ENCODE data around the gene ANO3. TPM values are rescaled to one million over a fixed set of nuclear protein-coding genes. Genes with fewer than 3 reads are reported as not detected.

ANO3 gene
- total and polyA plus RNA-seq, 2 of the 8 experiments (the other 6 are each of a cell fraction or from before 2014, with no cell fraction given), result not detected

DNA sequence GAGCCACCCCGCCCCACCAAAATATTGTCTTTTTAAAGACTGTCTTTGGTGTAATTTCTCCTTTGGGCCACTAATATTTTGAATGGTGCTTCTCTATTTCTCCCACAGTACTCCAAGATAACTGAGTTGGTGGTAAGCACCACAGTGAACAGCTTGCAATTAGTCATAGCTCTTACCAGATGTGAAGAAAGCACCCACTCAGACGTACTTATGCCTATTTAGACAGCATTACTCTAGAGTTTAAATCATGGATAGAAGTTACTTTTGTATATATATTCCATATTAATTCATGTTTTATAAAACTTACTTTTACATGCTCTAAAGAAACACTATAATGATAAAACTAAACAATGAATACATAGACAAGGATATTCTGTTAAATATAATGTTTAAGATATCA is 12.7 kb downstream of the ANO3 start:
- Histone ChIP-seq H2BK120ac (replicated peaks; ENCODE audit: low read depth, low read length) (no peak overlapping the region), H2BK20ac (ENCODE audit: low read length) (no peak overlapping the region), H3K27me3 (replicated peaks in 1 of 4; ENCODE audit: control insufficient read depth in 3 of 4, extremely low read depth in 1 of 4, insufficient read depth in 3 of 4, low read length in 3 of 4) (no peaks in the 10 kb centered on the region), H3K4ac (replicated peaks; ENCODE audit: insufficient read length, low read depth, low read length) (no peak overlapping the region), H4K20me1 (replicated peaks in 1 of 2; ENCODE audit: control insufficient read depth in 1 of 2, insufficient read depth in 2 of 2, low read length in 2 of 2) (no peaks in the 10 kb centered on the region), H3K23ac (ENCODE audit: insufficient read length) (no peak overlapping the region), H4K91ac (replicated peaks; ENCODE audit: insufficient read length, low read length) (no peak overlapping the region), H2AK5ac (ENCODE audit: low read depth, low read length) (no peak overlapping the region), H3K4me2 (ENCODE audit: insufficient read depth in 1 of 2, low read depth in 2 of 2, low read length in 2 of 2) (no peak overlapping the region), H3K79me2 (ENCODE audit: control insufficient read depth in 1 of 2, insufficient read depth in 2 of 2, low read length in 2 of 2) (no peaks in the 10 kb centered on the region), H3K23me2 (ENCODE audit: low read depth, low read length) (no peaks in the 10 kb centered on the region), H3K9ac (replicated peaks in 1 of 4; ENCODE audit: extremely low read depth in 1 of 4, low read depth in 3 of 4, low read length in 3 of 4) (no peak overlapping the region), H3K4me3 (ENCODE audit: extremely low read depth in 1 of 4, insufficient read depth in 2 of 4, low read depth in 3 of 4, low read length in 4 of 4) (no peak overlapping the region), H4K8ac (ENCODE audit: extremely low read depth, insufficient read depth, low read length) (no peak overlapping the region), H3K14ac (ENCODE audit: insufficient read length) (no peak overlapping the region), H4K5ac (ENCODE audit: insufficient read length, low read depth, low read length) (no peak overlapping the region), H3K36me3 (ENCODE audit: control insufficient read depth in 2 of 4, insufficient read depth in 4 of 4, low read length in 3 of 4) (no peaks in the 10 kb centered on the region), H2BK15ac (ENCODE audit: low read length) (no peak overlapping the region), H3K56ac (replicated peaks; ENCODE audit: insufficient read length, low read depth, low read length) (no peak overlapping the region), H2AFZ (ENCODE audit: low read length) (no peak overlapping the region), H2BK5ac (ENCODE audit: low read depth, low read length) (no peak overlapping the region), H2BK12ac (ENCODE audit: low read depth, low read length) (no peak overlapping the region), H3K79me1 (ENCODE audit: low read depth, low read length) (no peaks in the 10 kb centered on the region), H3K4me1 (replicated peaks in 1 of 4; ENCODE audit: control insufficient read depth in 3 of 4, insufficient read depth in 4 of 4, low read length in 3 of 4) (no peaks in the 10 kb centered on the region), H3K27ac (ENCODE audit: low read depth, low read length) (no peak overlapping the region), H3K9me3 (ENCODE audit: insufficient read depth in 2 of 2, low read depth in 1 of 2, low read length in 1 of 2) (no peaks in the 10 kb centered on the region), H3K18ac (ENCODE audit: extremely low read depth, low read length) (no peak overlapping the region)
- TF ChIP-seq BCL11A (IDR thresholded peaks at IDR 0.05; ENCODE audit: low read depth in 2 of 2, low read length in 2 of 2) (no peak), CREB1 (IDR thresholded peaks at IDR 0.05) (no peak), NRF1 (IDR thresholded peaks at IDR 0.05; ENCODE audit: low read depth, low read length) (no peak), SIRT6 (IDR thresholded peaks at IDR 0.05; ENCODE audit: low read length) (no peak), EZH2 (IDR thresholded peaks at IDR 0.05; ENCODE audit: low read depth, low read length, severe bottlenecking) (no peak), RBBP5 (IDR thresholded peaks at IDR 0.05; ENCODE audit: borderline replicate concordance, low read depth, low read length) (no peak), YY1 (IDR thresholded peaks at IDR 0.05; ENCODE audit: low read depth, low read length) (no peak), PHF8 (conservative IDR thresholded peaks at IDR 0.05; ENCODE audit: low read depth, low read length) (no peak)
- TF ChIP-seq, protein P1, sequence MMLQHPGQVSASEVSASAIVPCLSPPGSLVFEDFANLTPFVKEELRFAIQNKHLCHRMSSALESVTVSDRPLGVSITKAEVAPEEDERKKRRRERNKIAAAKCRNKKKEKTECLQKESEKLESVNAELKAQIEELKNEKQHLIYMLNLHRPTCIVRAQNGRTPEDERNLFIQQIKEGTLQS (IDR thresholded peaks at IDR 0.05; ENCODE audit: insufficient read depth, low read depth, low read length), result no peak
- ChIA-PET CTCF (ENCODE audit: partially characterized antibody) (no interaction called here), POLR2A (ENCODE audit: partially characterized antibody) (interaction anchor here (1.3 kb wide), 1 partner anchor 12 kb away, joined by 3 read pairs; the partner anchor contains the start of gene ANO3)
- 93% methylated on average over 2 of the region's 2 CpGs; no CpG with 5 or more reads in 1 of the 2 experiments for WGBS, 2 experiments (ENCODE audit: extremely low coverage in 1 of 2, insufficient coverage in 1 of 2, insufficient read length in 1 of 2, insufficient replicate concordance in 2 of 2, low coverage in 1 of 2, low lambda C conversion rate in 2 of 2, missing lambda C conversion rate in 1 of 2)
- DNase-seq (ENCODE audit: low read depth in 1 of 2, low spot score in 2 of 2), result no peak
- no peak for FAIRE-seq
